ENCODE results near the gene ABCG4.
"Not testable (repeated sequence)": the region's sequence is repeated elsewhere in the genome, so short reads cannot be mapped to it uniquely, and the experiment has no call there.

Gene ABCG4

GRCh38 chr11:119158467-119158866 lies 9.6 kb downstream of the ABCG4 start:
- in situ Hi-C loops (cut with MboI; ENCODE audit: low pct_unique_long_range_greater_than_20kb, low sequenced_read_pairs, unreplicated experiment), result no loop called here
- no peak for DNase-seq (ENCODE audit: low spot score)
- TF ChIP-seq, protein P1, sequence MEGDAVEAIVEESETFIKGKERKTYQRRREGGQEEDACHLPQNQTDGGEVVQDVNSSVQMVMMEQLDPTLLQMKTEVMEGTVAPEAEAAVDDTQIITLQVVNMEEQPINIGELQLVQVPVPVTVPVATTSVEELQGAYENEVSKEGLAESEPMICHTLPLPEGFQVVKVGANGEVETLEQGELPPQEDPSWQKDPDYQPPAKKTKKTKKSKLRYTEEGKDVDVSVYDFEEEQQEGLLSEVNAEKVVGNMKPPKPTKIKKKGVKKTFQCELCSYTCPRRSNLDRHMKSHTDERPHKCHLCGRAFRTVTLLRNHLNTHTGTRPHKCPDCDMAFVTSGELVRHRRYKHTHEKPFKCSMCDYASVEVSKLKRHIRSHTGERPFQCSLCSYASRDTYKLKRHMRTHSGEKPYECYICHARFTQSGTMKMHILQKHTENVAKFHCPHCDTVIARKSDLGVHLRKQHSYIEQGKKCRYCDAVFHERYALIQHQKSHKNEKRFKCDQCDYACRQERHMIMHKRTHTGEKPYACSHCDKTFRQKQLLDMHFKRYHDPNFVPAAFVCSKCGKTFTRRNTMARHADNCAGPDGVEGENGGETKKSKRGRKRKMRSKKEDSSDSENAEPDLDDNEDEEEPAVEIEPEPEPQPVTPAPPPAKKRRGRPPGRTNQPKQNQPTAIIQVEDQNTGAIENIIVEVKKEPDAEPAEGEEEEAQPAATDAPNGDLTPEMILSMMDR (IDR thresholded peaks at IDR 0.05; ENCODE audit: extremely low read depth, insufficient read depth, missing control alignments), result no peak

- TF ChIP-seq, protein P1 (IDR thresholded peaks at IDR 0.05; ENCODE audit: extremely low read depth, insufficient read depth, missing control alignments), result no peak
- in situ Hi-C loops (cut with MboI; ENCODE audit: low pct_unique_long_range_greater_than_20kb, low sequenced_read_pairs, unreplicated experiment), result no loop called here
- DNase-seq (ENCODE audit: low spot score), result no peak
These were observed 11.3 kb downstream of the ABCG4 start for GRCh38 chr11:119160151-119160550.

- TF ChIP-seq, protein P1 (IDR thresholded peaks at IDR 0.05; ENCODE audit: extremely low read depth, insufficient read depth, missing control alignments), result no peak
- no peak for DNase-seq (ENCODE audit: low spot score)
- in situ Hi-C loops (cut with MboI; ENCODE audit: low pct_unique_long_range_greater_than_20kb, low sequenced_read_pairs, unreplicated experiment), result no loop called here
These were observed 13.0 kb downstream of the ABCG4 start for GRCh38 chr11:119161871-119162270.

DNA sequence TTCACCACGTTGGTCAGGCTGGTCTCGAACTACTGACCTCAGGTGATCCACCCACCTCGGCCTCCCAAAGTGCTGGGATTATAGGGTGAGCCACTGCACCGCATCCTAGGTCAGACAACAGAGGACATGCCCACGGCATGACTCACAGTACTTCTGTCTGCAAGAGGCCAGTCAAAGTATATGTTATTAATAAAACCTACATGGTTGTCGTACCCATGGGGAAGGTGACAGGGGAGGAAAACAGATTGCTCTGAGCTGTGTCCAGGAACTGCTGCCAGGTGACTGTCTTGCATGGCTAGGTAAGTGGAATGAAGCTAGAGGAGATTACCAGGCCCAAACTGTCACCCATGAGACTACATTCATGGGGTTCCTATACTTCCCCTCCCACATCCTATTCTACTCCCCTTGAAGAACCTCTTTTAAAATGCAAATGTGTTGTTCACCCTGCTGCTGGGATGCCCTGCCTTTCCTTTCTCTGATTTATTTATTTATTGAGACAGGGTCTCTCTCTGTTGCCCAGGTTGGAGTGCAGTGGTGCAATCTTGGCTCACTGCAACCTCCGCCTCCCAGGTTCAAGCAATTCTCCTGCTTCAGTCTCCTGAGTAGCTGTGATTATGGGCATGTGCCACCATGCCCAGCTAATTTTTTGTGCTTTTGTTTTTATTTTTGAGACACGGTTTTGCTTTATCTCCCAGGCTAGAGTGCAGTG lies 17.7 kb downstream of the ABCG4 start:
- TF ChIP-seq, protein P1 (IDR thresholded peaks at IDR 0.05; ENCODE audit: extremely low read depth, insufficient read depth, missing control alignments), result no peak
- in situ Hi-C loops (cut with MboI; ENCODE audit: low pct_unique_long_range_greater_than_20kb, low sequenced_read_pairs, unreplicated experiment), result no loop called here
- no peak for DNase-seq (ENCODE audit: low spot score)

GRCh38 chr11:119167077-119167458 lies 18.2 kb downstream of the ABCG4 start:
- DNase-seq (ENCODE audit: low spot score); in situ Hi-C loops (cut with MboI; ENCODE audit: low pct_unique_long_range_greater_than_20kb, low sequenced_read_pairs, unreplicated experiment): not testable (repeated sequence)

- DNase-seq (ENCODE audit: low spot score), result no peak
- in situ Hi-C loops (cut with MboI; ENCODE audit: low pct_unique_long_range_greater_than_20kb, low sequenced_read_pairs, unreplicated experiment), result no loop called here
- TF ChIP-seq, protein P1 (IDR thresholded peaks at IDR 0.05; ENCODE audit: extremely low read depth, insufficient read depth, missing control alignments), result no peak
These were observed 19.1 kb downstream of the ABCG4 start for GRCh38 chr11:119167933-119168332.

GRCh38 chr11:119168471-119169281 lies 19.8 kb downstream of the ABCG4 start, which contains the start of gene NLRX1:
NLRX1 (plus strand) TSS chr11:119168725; CDS start chr11:119171404, 2,679 bp downstream.
- DNase-seq (ENCODE audit: low spot score), result peak; percentile 97
- in situ Hi-C loops (cut with MboI; ENCODE audit: low pct_unique_long_range_greater_than_20kb, low sequenced_read_pairs, unreplicated experiment), result no loop called here

More at GRCh38 chr11:119168471-119169281, 19.8 kb downstream of the ABCG4 start, which contains the start of gene NLRX1:
- TF ChIP-seq, protein P1 (IDR thresholded peaks at IDR 0.05; ENCODE audit: extremely low read depth, insufficient read depth, missing control alignments), result peak; percentile 91

Data from GM13977 (cell line).